GM18520 (cell line): ENCODE data around the gene AHNAK2.

Experiments
- ATAC-seq: cut with Tn5 transposase; IDR thresholded peaks from one replicate; pipeline ENCODE4 v1.9.1; 2021; ENCODE audit not compliant: unreplicated experiment

The AHNAK2 gene

GRCh38 chr14:104889375-104889757, 88.8 kb downstream of the AHNAK2 start:
- ATAC-seq, result no peak

DNA sequence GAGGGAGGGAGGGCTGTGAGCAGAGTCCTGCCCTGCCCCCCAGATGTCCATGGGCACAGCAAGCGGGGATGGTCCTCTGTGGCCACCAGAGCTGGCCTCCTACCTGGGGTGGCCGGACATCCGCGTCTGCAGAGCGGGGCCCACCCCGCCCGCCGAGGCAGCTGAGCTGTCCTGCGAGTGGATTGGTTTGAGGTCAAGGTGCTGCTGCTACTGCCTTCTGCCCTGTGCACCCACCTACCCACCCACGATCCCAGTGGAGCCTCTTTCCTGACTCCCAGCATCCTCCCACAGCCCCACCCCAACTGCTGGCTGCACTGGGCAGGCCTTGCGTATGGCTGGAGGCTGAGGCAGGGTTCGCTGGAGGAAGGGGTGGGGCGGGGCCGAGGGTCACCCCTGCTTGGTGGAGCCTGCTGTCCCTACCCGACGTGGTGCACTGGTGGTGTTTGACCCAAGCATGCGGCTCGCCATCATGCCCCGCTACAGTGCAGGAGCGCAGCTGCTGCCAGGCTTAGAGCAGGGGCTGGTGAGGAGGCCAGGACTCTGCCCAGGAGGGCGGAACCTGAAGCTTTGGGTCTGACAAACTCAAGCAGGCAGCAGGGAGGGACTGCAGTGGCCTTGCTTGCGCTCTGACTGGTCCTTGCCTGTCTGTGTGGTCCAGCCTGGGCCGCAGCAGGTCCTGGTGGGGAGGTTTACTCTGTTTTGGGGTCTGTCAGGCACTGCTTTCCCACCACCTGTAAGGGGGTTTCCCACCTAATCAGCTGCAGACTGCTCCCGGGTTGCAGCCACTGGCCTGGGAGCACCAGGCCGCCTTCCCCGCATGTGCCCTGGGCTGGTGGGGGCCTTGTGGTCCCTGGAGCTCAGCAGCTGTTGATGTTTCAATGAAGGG, 89.4 kb downstream of the AHNAK2 start:
- ATAC-seq, result no peak

DNA sequence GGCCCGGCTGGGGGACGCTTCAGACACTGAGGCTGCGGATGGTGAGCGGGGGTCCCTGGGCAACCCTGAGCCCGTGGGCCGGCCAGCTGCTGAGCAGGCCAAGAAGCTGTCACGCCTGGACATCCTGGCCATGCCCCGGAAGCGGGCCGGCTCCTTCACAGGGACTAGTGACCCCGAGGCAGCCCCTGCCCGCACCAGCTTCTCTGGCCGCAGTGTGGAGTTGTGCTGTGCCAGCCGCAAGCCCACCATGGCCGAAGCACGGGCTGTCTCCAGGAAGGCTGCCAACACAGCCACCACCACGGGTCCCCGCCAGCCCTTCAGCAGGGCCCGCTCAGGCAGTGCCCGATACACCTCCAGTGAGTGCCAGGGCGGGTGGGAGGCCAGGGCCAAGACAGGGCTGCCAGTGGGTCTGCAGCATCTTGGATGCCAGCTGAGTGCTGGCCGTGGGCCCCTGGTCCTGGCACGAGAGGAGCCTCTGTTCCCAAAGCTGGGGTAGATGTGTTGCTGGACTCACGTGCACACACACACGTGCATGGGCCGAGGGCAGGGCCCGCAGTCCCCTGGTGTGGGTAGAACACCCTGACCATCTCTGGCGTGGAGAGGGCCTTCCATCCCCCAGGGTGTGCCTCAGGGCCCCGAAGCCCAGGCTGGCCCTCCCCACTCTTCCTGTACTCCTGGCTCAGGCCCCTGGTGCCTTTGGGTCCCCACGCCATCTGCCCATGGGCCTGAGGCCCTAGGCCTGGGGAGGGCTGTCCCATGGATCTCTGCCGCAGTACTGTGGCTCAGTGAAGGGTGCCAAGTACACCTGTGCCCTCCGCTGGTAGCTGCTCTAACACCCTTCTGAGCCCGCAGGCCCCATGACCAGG, 90.3 kb downstream of the AHNAK2 start:
- no peak for ATAC-seq
